GM12874 (cell line): ENCODE data around the gene SMAGP.
A peak's percentile ranks its signal among the peaks of the same experiment; 100 is the strongest.

ENCODE experiments used
- CTCF ChIP-seq: IDR thresholded peaks from 2 replicates; pipeline ENCODE4 v1.5.1; 2011; ENCODE audit warnings: low read depth, mild to moderate bottlenecking, control low read depth, low read length, moderate library complexity; ENCODE audit not compliant: insufficient read depth

The SMAGP gene

GRCh38 chr12:51244269-51244668 lies 25.9 kb downstream of the SMAGP start:
- TF ChIP-seq CTCF: no peak

GRCh38 chr12:51242876-51243275 lies 27.3 kb downstream of the SMAGP start:
- TF ChIP-seq CTCF: no peak

GRCh38 chr12:51242120-51242519 lies 28.1 kb downstream of the SMAGP start:
- TF ChIP-seq CTCF: no peak

- TF ChIP-seq CTCF: no peak
Measured at GRCh38 chr12:51240971-51241370, 29.2 kb downstream of the SMAGP start.

- 0 out of 2 replicates have a peak, but pooled peaks have one; percentile 7 for TF ChIP-seq CTCF
Measured at GRCh38 chr12:51238510-51239334, 31.5 kb downstream of the SMAGP start, which contains the start of gene DAZAP2. TSS of gene DAZAP2 (plus strand) at chr12:51238826. CDS start at chr12:51238908, 82 bp downstream.

- TF ChIP-seq CTCF: no peak
Measured at GRCh38 chr12:51238037-51238509, 32.1 kb downstream of the SMAGP start.

GRCh38 chr12:51234530-51234929 lies 35.7 kb downstream of the SMAGP start:
- no peak for TF ChIP-seq CTCF
